Glutamatergic neuron (in vitro differentiated cells): ENCODE measurements around the gene CAMKMT. TPM values are rescaled to one million over a fixed set of nuclear protein-coding genes. Genes with fewer than 3 reads are reported as not detected.

ENCODE experiments used
- DNase-seq: peaks from one replicate; pipeline ENCODE4 v3.0.0; 2022
- H3K27ac Mint-ChIP-seq: one replicate; pipeline ENCODE4 v1.8.0; 2020; ENCODE audit warnings: mild to moderate bottlenecking, mixed read lengths, inconsistent platforms; ENCODE audit not compliant: unreplicated experiment
- H3K27me3 Mint-ChIP-seq: one replicate; pipeline ENCODE4 v1.8.0; 2020; ENCODE audit warnings: mild to moderate bottlenecking, moderate library complexity, mixed read lengths, inconsistent platforms; ENCODE audit not compliant: unreplicated experiment
- H3K36me3 Mint-ChIP-seq: one replicate; pipeline ENCODE4 v1.8.0; 2020; ENCODE audit warnings: mild to moderate bottlenecking, mixed read lengths, inconsistent platforms; ENCODE audit not compliant: unreplicated experiment
- H3K4me1 Mint-ChIP-seq: one replicate; pipeline ENCODE4 v1.8.0; 2020; ENCODE audit warnings: mild to moderate bottlenecking, low read depth, mixed read lengths, inconsistent platforms; ENCODE audit not compliant: unreplicated experiment
- H3K4me3 Mint-ChIP-seq: one replicate; pipeline ENCODE4 v1.8.0; 2020; ENCODE audit warnings: mild to moderate bottlenecking, mixed read lengths, inconsistent platforms; ENCODE audit not compliant: unreplicated experiment
- H3K9me3 Mint-ChIP-seq: one replicate; pipeline ENCODE4 v1.8.0; 2020; ENCODE audit warnings: mild to moderate bottlenecking, moderate library complexity, mixed read lengths, inconsistent platforms; ENCODE audit not compliant: unreplicated experiment
- CTCF ChIP-seq: fragments of 200-600 bp; sonication (generic); IDR thresholded peaks from one replicate; pipeline ENCODE4 v1.5.0; 2021; ENCODE audit not compliant: partially characterized antibody, unreplicated experiment
- total RNA-seq: library from RNA; stranded (reverse); fragmentation: NEBNext Ultra II Directional; extraction: Animal tissue kit (Norgen Biotek cat#: 25700); gene quantifications from one replicate; pipeline ENCODE4 v1.2.1, GENCODE V29; 2021; ENCODE audit not compliant: unreplicated experiment

CAMKMT gene
- total RNA-seq, 1 donor from 2014 or later = 9.6 TPM

DNA sequence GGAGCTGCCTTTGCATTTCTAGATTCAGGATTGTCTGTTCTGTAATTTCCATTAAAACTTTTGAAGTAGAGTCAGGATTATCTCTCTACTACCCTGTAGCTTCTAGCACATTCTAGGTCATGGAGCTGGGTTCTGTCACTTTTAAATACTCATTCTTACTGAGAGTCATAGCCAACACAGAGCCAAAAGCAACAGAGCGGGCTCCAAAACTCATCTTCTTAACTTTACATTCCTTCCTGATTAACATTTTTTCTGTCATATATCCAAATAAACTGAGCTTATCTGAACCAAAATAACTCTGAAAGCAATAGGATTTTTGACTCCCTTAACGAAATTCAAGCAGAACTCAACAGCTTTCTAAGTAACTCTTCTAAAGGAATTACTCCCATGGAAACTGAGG lies 13.3 kb upstream of the CAMKMT start:
- H3K4me3 Mint-ChIP-seq = no peak overlapping the region
- H3K9me3 Mint-ChIP-seq = no peaks in the 10 kb centered on the region
- no peaks in the 10 kb centered on the region for H3K27me3 Mint-ChIP-seq

GRCh38 chr2:44349506-44349905 lies 12.2 kb upstream of the CAMKMT start:
- Mint-ChIP-seq H3K36me3 (no peaks in the 10 kb centered on the region), H3K4me1 (no peaks in the 10 kb centered on the region), H3K9me3 (no peaks in the 10 kb centered on the region), H3K27me3 (no peaks in the 10 kb centered on the region), H3K27ac (no peak overlapping the region), H3K4me3 (no peak overlapping the region)
- no peak for TF ChIP-seq CTCF
- DNase-seq = no peak

More for the DNA sequence above, 13.3 kb upstream of the CAMKMT start:
- DNase-seq = no peak
- Mint-ChIP-seq H3K4me1 (no peaks in the 10 kb centered on the region), H3K27ac (no peak overlapping the region), H3K36me3 (no peaks in the 10 kb centered on the region)
- no peak for TF ChIP-seq CTCF

DNA sequence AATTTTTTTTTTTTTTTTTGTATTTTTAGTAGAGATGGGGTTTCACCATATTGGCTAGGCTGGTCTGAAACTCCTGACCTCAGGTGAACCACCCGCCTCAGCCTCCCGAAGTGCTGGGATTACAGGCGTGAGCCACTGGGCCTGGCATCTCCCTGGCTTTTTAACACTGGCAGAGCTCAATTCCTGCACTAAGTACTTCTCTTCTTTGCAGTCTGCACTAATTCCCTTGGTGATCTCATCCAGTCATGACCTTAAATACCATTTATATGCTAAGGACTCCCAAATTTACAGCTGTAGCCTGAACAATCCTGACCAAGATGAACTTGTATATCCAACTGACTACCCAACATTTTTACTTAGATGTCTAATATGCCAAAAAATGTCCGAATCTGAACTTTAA lies 10.7 kb upstream of the CAMKMT start:
- Mint-ChIP-seq H3K4me3 (no peak overlapping the region), H3K4me1 (no peaks in the 10 kb centered on the region), H3K27ac (no peak overlapping the region), H3K9me3 (no peaks in the 10 kb centered on the region), H3K36me3 (no peaks in the 10 kb centered on the region), H3K27me3 (peaks cover 2% of the 10 kb centered on the region)
- DNase-seq = no peak
- no peak for TF ChIP-seq CTCF

- DNase-seq = no peak
- Mint-ChIP-seq H3K4me1 (no peaks in the 10 kb centered on the region), H3K9me3 (no peaks in the 10 kb centered on the region), H3K27ac (no peak overlapping the region), H3K27me3 (peaks cover 2% of the 10 kb centered on the region), H3K36me3 (no peaks in the 10 kb centered on the region), H3K4me3 (no peak overlapping the region)
- no peak for TF ChIP-seq CTCF
Observed at GRCh38 chr2:44351676-44352075, 10.1 kb upstream of the CAMKMT start.

GRCh38 chr2:44352510-44352909 lies 9.2 kb upstream of the CAMKMT start:
- H3K4me3 Mint-ChIP-seq = no peak overlapping the region
- H3K27ac Mint-ChIP-seq = no peak overlapping the region
- H3K9me3 Mint-ChIP-seq = no peaks in the 10 kb centered on the region
- H3K4me1 Mint-ChIP-seq = no peaks in the 10 kb centered on the region
- no peaks in the 10 kb centered on the region for H3K36me3 Mint-ChIP-seq
- no peak for DNase-seq
- TF ChIP-seq CTCF = no peak
- peaks cover 2% of the 10 kb centered on the region for H3K27me3 Mint-ChIP-seq
